Progenitor cell of endocrine pancreas (in vitro differentiated cells): Measurements from ENCODE around the gene SCAMP2. TPM values are rescaled to one million over a fixed set of nuclear protein-coding genes. Genes with fewer than 3 reads are reported as not detected.
A peak's percentile ranks its signal among the peaks of the same experiment; 100 is the strongest.
"Not testable (repeated sequence)": the region's sequence is repeated elsewhere in the genome, so short reads cannot be mapped to it uniquely, and the experiment has no call there.

Experiments
- DNase-seq: peaks from one replicate; pipeline ENCODE4 v3.0.0; 2021; ENCODE audit warnings: low spot score; ENCODE audit not compliant: unreplicated experiment
- H3K27ac Mint-ChIP-seq: 2 replicates; pipeline ENCODE4 v1.8.0; 2021; ENCODE audit warnings: mild to moderate bottlenecking, moderate library complexity, mixed read lengths
- H3K27me3 Mint-ChIP-seq: 2 replicates; pipeline ENCODE4 v1.8.0; 2021; ENCODE audit warnings: mixed read lengths
- H3K36me3 Mint-ChIP-seq: 2 replicates; pipeline ENCODE4 v1.8.0; 2022; ENCODE audit warnings: mixed read lengths; ENCODE audit not compliant: insufficient read depth
- H3K4me1 Mint-ChIP-seq: 2 replicates; pipeline ENCODE4 v1.8.0; 2021; ENCODE audit warnings: low read depth, mixed read lengths
- H3K4me3 Mint-ChIP-seq: 2 replicates; pipeline ENCODE4 v1.8.0; 2021; ENCODE audit warnings: low read depth, mild to moderate bottlenecking, moderate library complexity, mixed read lengths
- H3K9me3 Mint-ChIP-seq: 2 replicates; pipeline ENCODE4 v1.8.0; 2021; ENCODE audit warnings: low read depth, mixed read lengths
- CTCF ChIP-seq: fragments of 200-600 bp; sonication (generic); IDR thresholded peaks from one replicate; pipeline ENCODE4 v1.5.0; 2021; ENCODE audit warnings: antibody characterized with exemption, mild to moderate bottlenecking; ENCODE audit not compliant: unreplicated experiment
- long read RNA-seq: library from polyadenylated mRNA; unstranded; transcript quantifications from one replicate; pipeline ENCODE4 v2.0.0, GENCODE V29; 2020
- total RNA-seq: library from RNA; stranded (reverse); gene quantifications from 2 replicates; pipeline ENCODE4 v1.2.1, GENCODE V29; 2021

The SCAMP2 gene, protein sequence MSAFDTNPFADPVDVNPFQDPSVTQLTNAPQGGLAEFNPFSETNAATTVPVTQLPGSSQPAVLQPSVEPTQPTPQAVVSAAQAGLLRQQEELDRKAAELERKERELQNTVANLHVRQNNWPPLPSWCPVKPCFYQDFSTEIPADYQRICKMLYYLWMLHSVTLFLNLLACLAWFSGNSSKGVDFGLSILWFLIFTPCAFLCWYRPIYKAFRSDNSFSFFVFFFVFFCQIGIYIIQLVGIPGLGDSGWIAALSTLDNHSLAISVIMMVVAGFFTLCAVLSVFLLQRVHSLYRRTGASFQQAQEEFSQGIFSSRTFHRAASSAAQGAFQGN
- 60.0 and 63.0 TPM in 2 replicates for total RNA-seq
- long read RNA-seq, transcript SCAMP2-201 (9 exons, 2,453 nt): major isoform, 19 of 25 reads
- long read RNA-seq, partial matches to known transcripts: 0 of 25 reads
- long read RNA-seq, other reads (novel, unspliced or antisense): 5 of 25 reads

DNA sequence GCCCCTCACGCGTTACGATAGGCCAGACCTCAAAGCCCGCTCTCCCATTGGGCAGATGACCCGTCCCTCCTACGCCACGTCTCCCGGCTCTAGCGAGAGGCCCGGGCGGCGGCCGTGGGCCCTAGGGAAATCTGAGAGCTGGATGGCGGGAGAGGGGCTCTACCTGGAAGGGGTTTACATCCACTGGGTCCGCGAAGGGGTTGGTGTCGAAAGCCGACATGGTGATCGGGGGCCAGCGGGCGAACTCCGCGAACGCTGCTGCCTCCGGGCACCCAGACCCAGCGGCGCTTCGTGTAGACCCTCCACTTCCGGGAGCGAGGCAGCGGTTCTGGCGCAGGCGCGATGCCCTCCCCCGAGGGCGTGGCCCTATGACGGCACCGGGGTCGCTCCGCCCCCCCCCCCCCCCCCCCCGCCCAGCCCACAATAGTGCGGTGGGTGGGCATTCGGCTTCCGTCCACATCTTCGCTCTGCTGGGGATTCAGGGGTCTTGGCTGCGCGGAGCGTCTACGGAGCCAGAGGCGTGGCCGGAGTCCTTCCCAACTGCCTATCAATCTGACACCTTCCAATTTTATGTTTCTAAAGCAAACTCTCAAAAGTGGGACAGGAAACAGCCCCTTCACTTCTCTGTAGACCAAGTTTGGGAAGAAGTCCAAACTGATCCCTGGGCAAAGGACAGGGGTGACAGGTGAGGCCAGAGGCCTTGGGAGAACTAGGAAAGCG is at the start of gene SCAMP2:
Gene SCAMP2 (minus strand): TSS at position 330 of the 720 bp plus-strand sequence. CDS start 110 bp downstream, at position 220.
- Mint-ChIP-seq H3K4me3 (peak within 1 kb of the TSS; percentile 92), H3K36me3 (peaks cover 6% of the 10 kb centered on the region), H3K27me3 (peaks cover 2% of the 10 kb centered on the region), H3K27ac (peak within 1 kb of the TSS; percentile 97), H3K9me3 (no peaks in the 10 kb centered on the region), H3K4me1 (peaks cover 17% of the 10 kb centered on the region)
- DNase-seq: peak; percentile 77
- no peak for TF ChIP-seq CTCF

GRCh38 chr15:74920456-74920855 is 47.3 kb upstream of the SCAMP2 start:
- Mint-ChIP-seq H3K4me3 (no peak overlapping the region), H3K4me1 (no peaks in the 10 kb centered on the region), H3K9me3 (no peaks in the 10 kb centered on the region), H3K36me3 (peaks cover 33% of the 10 kb centered on the region), H3K27ac (no peak overlapping the region), H3K27me3 (no peaks in the 10 kb centered on the region)
- no peak for DNase-seq
- no peak for TF ChIP-seq CTCF

DNA sequence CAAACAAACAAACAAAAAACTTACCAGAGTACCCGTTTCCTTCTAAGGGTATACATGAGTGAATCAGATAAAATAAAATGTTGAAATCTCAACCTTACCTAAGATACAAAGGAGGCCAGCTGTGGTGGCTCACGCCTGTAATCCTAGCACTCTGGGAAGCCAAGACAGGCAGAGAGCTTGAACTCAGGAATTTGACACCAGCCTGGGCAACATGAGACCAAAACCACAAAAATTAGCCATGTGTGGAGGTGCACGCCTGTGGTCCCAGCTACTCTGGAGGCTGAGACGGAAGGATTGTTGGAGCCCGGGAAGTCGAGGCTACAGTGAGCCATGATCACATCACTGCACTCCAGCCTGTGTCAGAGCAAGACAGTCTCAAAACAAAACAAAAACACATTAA is 44.5 kb upstream of the SCAMP2 start:
- no peak overlapping the region for H3K27ac Mint-ChIP-seq
- no peaks in the 10 kb centered on the region for H3K9me3 Mint-ChIP-seq
- peaks cover 29% of the 10 kb centered on the region for H3K36me3 Mint-ChIP-seq
- no peaks in the 10 kb centered on the region for H3K27me3 Mint-ChIP-seq
- H3K4me1 Mint-ChIP-seq: no peaks in the 10 kb centered on the region
- TF ChIP-seq CTCF: no peak
- no peak for DNase-seq
- H3K4me3 Mint-ChIP-seq: no peak overlapping the region

DNA sequence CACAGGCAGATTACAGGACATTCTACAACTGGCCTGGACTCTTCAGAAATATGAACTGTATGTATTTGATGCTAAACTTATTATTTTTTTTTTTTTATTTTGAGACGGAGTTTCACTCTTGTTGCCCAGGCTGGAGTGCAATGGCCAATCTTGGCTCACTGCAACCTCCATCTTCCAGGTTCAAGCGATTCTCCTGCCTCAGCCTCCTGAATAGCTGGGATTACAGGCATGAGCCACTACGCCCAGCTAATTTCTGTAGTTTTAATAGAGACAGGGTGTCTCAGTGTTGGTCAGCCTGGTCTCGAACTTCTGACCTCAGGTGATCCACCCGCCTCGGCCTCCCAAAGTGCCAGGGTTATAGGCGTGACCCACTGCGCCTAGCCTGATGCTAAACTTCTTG is 40.6 kb upstream of the SCAMP2 start:
- H3K27me3 Mint-ChIP-seq, H3K27ac Mint-ChIP-seq, DNase-seq, H3K4me1 Mint-ChIP-seq, H3K4me3 Mint-ChIP-seq, H3K9me3 Mint-ChIP-seq: not testable (repeated sequence)
- H3K36me3 Mint-ChIP-seq: peaks cover 11% of the 10 kb centered on the region

DNA sequence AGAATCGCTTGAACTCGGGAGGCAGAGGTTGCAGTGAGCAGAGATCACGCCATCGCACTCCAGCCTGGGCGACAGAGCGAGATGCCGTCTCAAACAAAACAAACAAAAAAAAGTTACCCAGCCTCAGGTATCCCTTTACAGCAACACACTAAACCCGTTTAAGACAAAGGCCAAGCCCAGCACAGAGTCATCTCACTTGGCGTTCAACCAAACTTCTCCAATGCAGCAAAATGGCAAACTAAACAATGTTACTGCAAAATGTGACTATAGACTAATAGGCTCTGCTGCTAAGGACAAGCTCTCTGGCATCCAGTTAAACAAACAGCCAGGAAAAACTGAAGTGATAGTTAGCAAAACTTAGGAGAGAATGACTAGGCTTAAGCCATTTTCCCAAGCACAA is 39.9 kb upstream of the SCAMP2 start:
- no peak for TF ChIP-seq CTCF
- Mint-ChIP-seq H3K36me3 (peaks cover 6% of the 10 kb centered on the region), H3K9me3 (no peaks in the 10 kb centered on the region), H3K4me1 (peaks cover 5% of the 10 kb centered on the region), H3K27me3 (no peaks in the 10 kb centered on the region), H3K4me3 (no peak overlapping the region), H3K27ac (no peak overlapping the region)
- DNase-seq: no peak
